ENCODE results near the gene RPS6KA5.
"Not testable (repeated sequence)": the region's sequence is repeated elsewhere in the genome, so short reads cannot be mapped to it uniquely, and the experiment has no call there.

RPS6KA5 gene

DNA sequence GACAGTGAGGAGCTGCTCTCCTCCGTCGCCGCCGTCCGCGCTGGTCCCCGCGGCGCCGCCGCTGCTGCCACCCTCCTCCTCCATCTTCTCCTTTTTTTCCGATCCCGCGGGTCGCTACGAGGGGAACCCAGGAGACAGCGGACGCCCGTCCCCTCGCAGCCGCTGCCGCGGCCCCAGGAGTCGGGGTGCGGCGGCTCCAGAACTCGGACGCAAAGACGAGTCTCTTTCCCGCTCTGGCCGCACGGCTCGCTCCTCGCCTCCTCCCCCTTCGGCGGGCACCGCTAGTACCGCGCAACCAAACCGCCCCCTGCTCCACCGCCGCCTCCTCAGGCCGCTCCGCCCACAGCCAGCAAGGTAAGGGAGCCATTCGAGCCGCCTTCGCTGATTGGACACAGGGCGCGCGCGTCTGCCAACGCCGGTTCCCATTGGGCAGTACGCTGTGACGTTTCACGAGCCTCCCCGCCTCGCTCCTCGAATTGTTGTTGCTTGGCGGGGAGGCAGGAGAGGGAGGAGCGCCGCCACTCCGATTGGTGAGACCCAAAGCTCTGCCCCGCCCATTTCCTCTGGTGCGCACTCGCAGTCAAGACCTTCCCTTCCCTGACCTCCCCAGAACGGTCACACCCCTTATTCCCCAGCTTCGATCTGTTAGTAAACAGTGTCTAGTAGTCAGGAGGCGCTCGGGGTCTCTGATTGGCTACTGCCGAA is at the start of gene RPS6KA5:
RPS6KA5 (minus strand) TSS at position 291 of the 705 bp plus-strand sequence; CDS start at position 84, 207 bp downstream.
- DNase-seq (ENCODE audit: insufficient read length, low spot score) = peak; percentile 33
- FAIRE-seq = peak; percentile 21
- no peak for TF ChIP-seq CTCF (IDR thresholded peaks at IDR 0.05; ENCODE audit: insufficient read depth, missing control alignments)

DNA sequence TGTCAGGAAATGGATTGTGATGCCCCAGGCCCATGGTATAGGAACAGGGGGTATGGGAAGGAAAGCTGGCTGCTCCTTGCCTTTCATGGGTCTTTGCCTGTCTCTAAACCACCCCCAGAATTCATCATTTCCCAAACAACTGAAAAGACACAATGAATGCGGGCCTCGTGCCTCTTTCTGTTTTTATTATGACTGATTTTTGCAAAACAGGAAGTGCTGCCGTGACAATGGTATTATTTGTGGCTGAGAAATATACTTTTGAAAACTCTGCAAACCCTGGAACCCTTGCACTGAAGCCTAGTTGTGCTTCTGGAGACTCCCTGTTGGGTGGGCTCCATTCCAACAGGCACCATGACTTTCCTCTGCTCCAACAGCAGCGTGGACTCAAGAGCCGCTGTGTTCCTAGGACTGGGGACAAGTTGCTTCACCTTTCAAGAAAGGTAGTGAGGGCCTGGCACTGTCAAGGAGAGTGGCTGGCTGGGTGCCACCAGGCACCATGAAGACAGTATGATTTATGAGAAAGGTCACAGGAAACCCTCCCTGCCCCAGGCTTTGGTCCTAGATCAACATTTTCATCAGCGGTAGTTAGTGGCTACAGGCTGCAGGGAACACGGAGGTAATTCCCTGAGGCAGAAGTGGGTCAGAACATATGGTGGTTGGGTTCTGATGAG is 48.6 kb upstream of the RPS6KA5 start:
- DNase-seq (ENCODE audit: insufficient read length, low spot score) (no peak), FAIRE-seq (no peak)
- TF ChIP-seq CTCF (IDR thresholded peaks at IDR 0.05; ENCODE audit: insufficient read depth, missing control alignments) = no peak

DNA sequence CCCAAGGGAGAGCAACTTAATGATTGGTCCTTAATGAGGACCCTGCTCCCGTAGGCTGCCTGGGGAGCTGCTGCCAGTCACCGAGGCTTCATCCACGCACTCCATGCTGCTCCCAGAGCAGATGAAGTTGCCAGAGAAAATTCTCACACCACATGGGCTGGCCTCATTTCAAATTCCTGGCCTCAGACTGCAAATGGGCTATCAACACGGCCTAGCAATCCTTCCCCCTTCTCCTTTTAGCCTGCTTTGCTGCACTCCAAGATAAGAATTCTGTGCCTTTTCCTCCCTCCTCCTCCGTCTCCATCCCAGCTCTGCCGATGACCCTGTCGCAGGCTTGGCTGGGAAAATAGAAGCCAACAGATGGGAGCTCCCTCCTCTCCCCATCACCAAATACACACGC is 42.7 kb upstream of the RPS6KA5 start:
- FAIRE-seq (no peak), DNase-seq (ENCODE audit: insufficient read length, low spot score) (no peak)
- no peak for TF ChIP-seq CTCF (IDR thresholded peaks at IDR 0.05; ENCODE audit: insufficient read depth, missing control alignments)

DNA sequence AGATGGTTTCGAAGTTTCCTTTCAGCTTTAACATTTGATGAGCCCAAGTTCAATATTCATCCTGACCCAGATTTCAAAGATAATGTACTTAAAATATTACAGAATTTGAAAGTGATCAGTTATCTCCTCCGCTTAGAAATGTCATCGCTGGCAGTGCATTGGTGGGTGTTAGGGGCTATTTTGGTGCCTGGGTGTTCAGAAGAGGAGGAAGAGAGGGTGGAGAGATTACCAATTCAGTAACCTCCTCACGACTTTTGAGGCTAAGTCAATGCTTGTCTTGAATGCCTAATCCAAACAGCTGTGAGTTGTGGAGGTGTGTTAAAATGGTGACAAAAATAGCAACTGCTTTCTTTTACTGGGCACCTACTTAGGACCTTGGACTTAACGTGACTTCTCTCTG is 39.7 kb upstream of the RPS6KA5 start:
- no peak for FAIRE-seq
- TF ChIP-seq CTCF (IDR thresholded peaks at IDR 0.05; ENCODE audit: insufficient read depth, missing control alignments) = no peak
- DNase-seq (ENCODE audit: insufficient read length, low spot score) = no peak

DNA sequence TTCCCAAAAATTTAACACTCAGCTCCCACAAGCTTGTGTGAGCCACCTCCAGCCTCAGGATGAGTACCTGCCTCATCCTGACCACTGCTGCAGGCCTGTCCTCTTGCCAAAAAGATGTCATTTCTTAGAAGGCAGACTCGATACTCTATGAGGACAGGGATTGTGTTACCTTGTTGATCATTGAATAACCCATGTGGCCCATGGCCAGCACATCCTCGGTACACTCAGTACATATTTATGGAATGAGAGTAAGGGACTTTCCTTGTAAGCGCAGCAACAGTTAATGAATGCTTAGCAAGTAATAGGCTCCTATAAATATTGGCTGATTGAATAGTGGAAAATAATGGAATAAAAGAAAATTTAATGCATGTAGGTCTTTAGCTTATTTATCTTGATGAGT is 38.1 kb upstream of the RPS6KA5 start:
- TF ChIP-seq CTCF (IDR thresholded peaks at IDR 0.05; ENCODE audit: insufficient read depth, missing control alignments) = no peak
- DNase-seq (ENCODE audit: insufficient read length, low spot score) (no peak), FAIRE-seq (no peak)

DNA sequence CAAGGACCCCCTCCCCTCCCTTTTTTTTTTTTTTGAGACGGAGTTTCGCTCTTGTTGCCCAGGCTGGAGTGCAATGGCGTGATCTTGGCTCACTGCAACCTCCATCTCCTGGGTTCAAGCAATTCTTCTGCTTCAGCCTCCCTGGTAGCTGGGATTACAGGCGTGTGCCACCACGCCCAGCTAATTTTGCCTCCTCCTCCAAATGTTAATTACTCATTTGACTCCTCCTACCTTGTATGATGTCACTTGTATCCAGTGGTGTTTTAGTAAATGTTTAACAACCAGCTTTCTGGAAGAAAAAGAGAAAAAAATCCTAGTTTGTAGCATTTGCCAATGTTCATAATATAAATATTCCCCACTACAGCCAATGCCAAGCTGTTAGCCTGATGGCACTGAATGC is 37.2 kb upstream of the RPS6KA5 start:
- DNase-seq (ENCODE audit: insufficient read length, low spot score); FAIRE-seq: not testable (repeated sequence)

DNA sequence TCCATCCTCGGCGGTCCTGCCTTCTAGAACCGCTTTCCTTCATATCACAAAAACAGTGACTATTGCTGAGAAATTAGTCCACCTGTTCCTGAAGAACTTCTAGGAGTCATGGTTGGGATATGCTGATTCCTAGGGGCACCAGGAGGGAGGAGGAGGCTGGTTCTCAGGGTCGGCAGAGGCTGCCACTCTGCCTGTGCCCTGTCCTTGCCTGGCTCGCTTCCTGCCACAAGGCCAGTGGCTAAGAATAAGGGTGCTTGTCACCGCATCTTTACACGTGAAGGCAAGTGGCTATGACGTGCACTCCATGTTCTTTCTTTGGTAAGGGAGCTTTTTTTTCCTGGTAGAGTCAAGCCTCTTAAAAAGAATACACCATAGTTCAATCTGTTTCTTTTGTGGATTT is 34.7 kb upstream of the RPS6KA5 start:
- no peak for TF ChIP-seq CTCF (IDR thresholded peaks at IDR 0.05; ENCODE audit: insufficient read depth, missing control alignments)
- DNase-seq (ENCODE audit: insufficient read length, low spot score) = no peak
- FAIRE-seq = no peak

All from D721Med (cell line).